GM10266 (cell line): ENCODE measurements around the gene CACNG4.

Source experiments
- DNase-seq: peaks from one replicate; pipeline ENCODE4 v3.0.0; 2012; ENCODE audit errors: extremely low spot score
- TF ChIP-seq, protein P1 (sequence below): IDR thresholded peaks from 2 replicates; pipeline ENCODE4 v1.5.1; 2012; ENCODE audit warnings: mild to moderate bottlenecking, low read depth; ENCODE audit not compliant: control insufficient read depth, insufficient read depth; ENCODE audit errors: missing control alignments

The CACNG4 gene

DNA sequence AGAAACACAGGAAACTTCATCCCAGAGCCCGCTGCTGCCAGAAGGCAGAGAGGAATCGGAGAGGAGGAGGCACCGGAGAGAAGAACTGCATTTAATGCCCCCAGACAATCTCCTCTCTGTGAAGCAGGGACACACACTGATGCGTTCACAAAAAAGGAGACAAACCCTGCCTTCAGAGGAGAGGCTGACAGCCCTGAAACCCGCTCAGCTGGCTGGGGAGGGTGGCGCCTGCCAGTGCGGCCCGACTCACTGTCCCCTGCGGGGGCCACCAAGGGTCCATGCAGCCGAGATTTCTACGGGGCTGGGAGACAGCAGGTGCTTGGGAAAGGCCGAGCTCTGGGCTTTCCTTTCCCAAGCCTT, 57.9 kb downstream of the CACNG4 start:
- no peak for DNase-seq
- TF ChIP-seq, protein P1, sequence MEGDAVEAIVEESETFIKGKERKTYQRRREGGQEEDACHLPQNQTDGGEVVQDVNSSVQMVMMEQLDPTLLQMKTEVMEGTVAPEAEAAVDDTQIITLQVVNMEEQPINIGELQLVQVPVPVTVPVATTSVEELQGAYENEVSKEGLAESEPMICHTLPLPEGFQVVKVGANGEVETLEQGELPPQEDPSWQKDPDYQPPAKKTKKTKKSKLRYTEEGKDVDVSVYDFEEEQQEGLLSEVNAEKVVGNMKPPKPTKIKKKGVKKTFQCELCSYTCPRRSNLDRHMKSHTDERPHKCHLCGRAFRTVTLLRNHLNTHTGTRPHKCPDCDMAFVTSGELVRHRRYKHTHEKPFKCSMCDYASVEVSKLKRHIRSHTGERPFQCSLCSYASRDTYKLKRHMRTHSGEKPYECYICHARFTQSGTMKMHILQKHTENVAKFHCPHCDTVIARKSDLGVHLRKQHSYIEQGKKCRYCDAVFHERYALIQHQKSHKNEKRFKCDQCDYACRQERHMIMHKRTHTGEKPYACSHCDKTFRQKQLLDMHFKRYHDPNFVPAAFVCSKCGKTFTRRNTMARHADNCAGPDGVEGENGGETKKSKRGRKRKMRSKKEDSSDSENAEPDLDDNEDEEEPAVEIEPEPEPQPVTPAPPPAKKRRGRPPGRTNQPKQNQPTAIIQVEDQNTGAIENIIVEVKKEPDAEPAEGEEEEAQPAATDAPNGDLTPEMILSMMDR = no peak

DNA sequence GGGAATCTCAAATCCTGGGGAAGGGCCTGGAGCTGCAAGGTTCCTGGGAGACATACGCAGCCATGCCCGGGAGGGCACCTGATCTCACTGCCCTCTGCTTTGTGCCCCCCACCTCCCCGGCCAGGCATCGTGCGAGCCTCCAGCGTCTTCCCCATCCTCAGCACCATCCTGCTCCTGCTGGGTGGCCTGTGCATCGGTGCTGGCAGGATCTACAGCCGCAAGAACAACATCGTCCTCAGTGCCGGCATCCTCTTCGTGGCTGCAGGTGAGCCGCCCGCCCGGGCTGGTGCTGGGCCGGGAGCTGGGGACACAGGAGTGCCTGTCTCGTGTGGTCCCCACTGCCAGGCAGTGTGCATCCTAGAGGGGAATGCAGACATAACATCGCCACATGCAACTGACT, 60.2 kb downstream of the CACNG4 start:
- DNase-seq = no peak
- TF ChIP-seq, protein P1 = no peak

- TF ChIP-seq, protein P1 = no peak
- no peak for DNase-seq
These were observed 60.8 kb downstream of the CACNG4 start for GRCh38 chr17:67025216-67025792.

DNA sequence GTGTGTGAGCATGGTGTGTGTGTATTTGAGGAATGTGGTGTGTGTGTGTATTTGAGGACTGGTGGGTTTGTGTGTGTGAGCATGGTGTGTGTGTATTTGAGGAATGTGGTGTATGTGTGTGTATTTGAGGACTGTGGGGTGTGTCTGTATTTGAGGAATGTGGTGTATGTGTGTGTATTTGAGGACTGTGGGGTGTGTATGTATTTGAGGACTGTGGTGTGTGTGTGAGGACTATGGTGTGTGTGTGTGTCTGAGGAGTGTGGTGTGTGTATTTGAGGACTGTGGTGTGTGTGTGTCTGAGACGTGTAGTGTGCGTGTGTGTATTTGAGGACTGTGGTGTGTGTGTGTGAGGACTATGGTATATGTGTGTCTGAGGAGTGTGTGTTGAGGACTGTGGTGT, 61.8 kb downstream of the CACNG4 start:
- no peak for DNase-seq
- TF ChIP-seq, protein P1 = no peak

GRCh38 chr17:67027031-67027628, 62.6 kb downstream of the CACNG4 start:
- DNase-seq = no peak
- TF ChIP-seq, protein P1 = no peak

- DNase-seq = no peak
- TF ChIP-seq, protein P1 = no peak
These were observed 66.1 kb downstream of the CACNG4 start for GRCh38 chr17:67030641-67031040.

GRCh38 chr17:67032382-67032781, 67.9 kb downstream of the CACNG4 start:
- DNase-seq = no peak
- TF ChIP-seq, protein P1 = no peak
